CMK (cell line): ENCODE measurements around the gene ITPKC.

Source experiments
- DNase-seq: peaks from one replicate; pipeline ENCODE4 v3.0.0-alpha.2; 2010; ENCODE audit warnings: low read depth

Gene ITPKC

GRCh38 chr19:40690693-40691420 is 26.1 kb upstream of the ITPKC start:
- DNase-seq = peak; percentile 77

GRCh38 chr19:40691421-40692211 is 25.3 kb upstream of the ITPKC start:
- DNase-seq = no peak

- DNase-seq = no peak
Measured at GRCh38 chr19:40692212-40692551, 24.7 kb upstream of the ITPKC start.

- DNase-seq = no peak
Measured at GRCh38 chr19:40693150-40693788, 23.6 kb upstream of the ITPKC start.

- DNase-seq = no peak
Measured at GRCh38 chr19:40693896-40694295, 23.0 kb upstream of the ITPKC start.

GRCh38 chr19:40695881-40696280 is 21.0 kb upstream of the ITPKC start:
- DNase-seq = no peak

- no peak for DNase-seq
Measured at GRCh38 chr19:40697007-40697406, 19.9 kb upstream of the ITPKC start.

GRCh38 chr19:40700083-40700482 is 16.8 kb upstream of the ITPKC start:
- DNase-seq = no peak

- DNase-seq = no peak
Measured at GRCh38 chr19:40701758-40702157, 15.2 kb upstream of the ITPKC start.

- DNase-seq = no peak
Measured at GRCh38 chr19:40702337-40703012, 14.4 kb upstream of the ITPKC start.

GRCh38 chr19:40703029-40703755 is 13.7 kb upstream of the ITPKC start:
- no peak for DNase-seq

- DNase-seq = no peak
Measured at GRCh38 chr19:40704491-40705361, 12.2 kb upstream of the ITPKC start.

- DNase-seq = no peak
Measured at GRCh38 chr19:40705362-40705651, 11.6 kb upstream of the ITPKC start.

GRCh38 chr19:40705950-40706619 is 10.8 kb upstream of the ITPKC start:
- DNase-seq = no peak

GRCh38 chr19:40707615-40708014 is 9.3 kb upstream of the ITPKC start:
- DNase-seq = no peak

- no peak for DNase-seq
Measured at GRCh38 chr19:40709817-40710216, 7.1 kb upstream of the ITPKC start.

GRCh38 chr19:40713939-40714338 is 3.0 kb upstream of the ITPKC start:
- DNase-seq = no peak

- DNase-seq = peak; percentile 84
Measured at GRCh38 chr19:40714441-40715299, 2.2 kb upstream of the ITPKC start.

GRCh38 chr19:40716031-40716481 is 856 bp upstream of the ITPKC start:
- DNase-seq = no peak
